PC-9 (cell line): ENCODE data around the gene NPSR1. TPM values are rescaled to one million over a fixed set of nuclear protein-coding genes. Genes with fewer than 3 reads are reported as not detected.

ENCODE experiments used
- BruUV-seq: library from RNA; stranded (reverse); fragments of 400-500 nt; replicated peaks from 2 replicates; lab custom pipeline; 2021; lab: Mats Ljungman, UMichigan
- CTCF ChIA-PET: fragments of 300-600 bp; sonication (Branson Sonifier 250); formaldehyde crosslinking; loops from one replicate; lab custom pipeline; 2022; ENCODE audit warnings: antibody characterized with exemption; lab: Charles Lee
- POLR2A ChIA-PET: fragments of 300-600 bp; sonication (Branson Sonifier 250); formaldehyde crosslinking; loops from one replicate; lab custom pipeline; 2022; ENCODE audit warnings: antibody characterized with exemption; ENCODE audit not compliant: unreplicated experiment; lab: Charles Lee
- DNase-seq, 2 experiments: peaks; one replicate each; pipeline versions ENCODE4 v3.0.0 to v3.0.0-alpha.2; 2015 to 2022; ENCODE audit warnings: mixed read lengths in 1 of 2
- H2AFZ ChIP-seq: fragments of 200-600 bp; sonication (generic); 2 replicates; pipeline ENCODE4 v1.8.1; 2017; ENCODE audit warnings: antibody characterized with exemption
- H3F3A ChIP-seq: fragments of 200-600 bp; sonication (generic); 2 replicates; pipeline ENCODE4 v1.8.1; 2017; ENCODE audit warnings: antibody characterized with exemption, mild to moderate bottlenecking, low read depth; ENCODE audit not compliant: insufficient read depth
- H3K27ac ChIP-seq: fragments of 200-600 bp; sonication (generic); 2 replicates; pipeline ENCODE4 v1.6.1; 2016; ENCODE audit warnings: mixed run types
- H3K27me3 ChIP-seq: fragments of 200-600 bp; sonication (generic); 2 replicates; pipeline ENCODE4 v1.6.1; 2016; ENCODE audit warnings: low read depth, mixed run types; ENCODE audit not compliant: insufficient read depth
- H3K36me3 ChIP-seq: fragments of 200-600 bp; sonication (generic); 2 replicates; pipeline ENCODE4 v1.6.1; 2016; ENCODE audit warnings: low read depth, mixed run types
- H3K4me1 ChIP-seq: fragments of 200-600 bp; sonication (generic); replicated peaks from 2 replicates; pipeline ENCODE4 v1.6.1; 2016; ENCODE audit warnings: mixed run types; ENCODE audit not compliant: insufficient read depth
- H3K4me2 ChIP-seq: fragments of 200-600 bp; sonication (generic); 2 replicates; pipeline ENCODE4 v1.6.1; 2017; ENCODE audit warnings: mixed run types
- H3K4me3 ChIP-seq: fragments of 200-600 bp; sonication (generic); 2 replicates; pipeline ENCODE4 v1.6.1; 2016; ENCODE audit warnings: mixed run types
- H3K79me2 ChIP-seq: fragments of 200-600 bp; sonication (generic); 2 replicates; pipeline ENCODE4 v1.6.1; 2017; ENCODE audit warnings: low read depth, mixed run types
- H3K9me2 ChIP-seq: fragments of 200-600 bp; sonication (generic); 2 replicates; pipeline ENCODE4 v1.8.1; 2017; ENCODE audit warnings: mild to moderate bottlenecking; ENCODE audit not compliant: insufficient read depth
- H3K9me3 ChIP-seq: fragments of 200-600 bp; sonication (generic); 2 replicates; pipeline ENCODE4 v1.8.1; 2016; ENCODE audit warnings: low read depth; ENCODE audit not compliant: insufficient read depth
- H4K20me1 ChIP-seq: fragments of 200-600 bp; sonication (generic); 2 replicates; pipeline ENCODE4 v1.8.1; 2017; ENCODE audit not compliant: insufficient read depth
- EZH2 ChIP-seq: fragments of 200-600 bp; sonication (generic); IDR thresholded peaks from 2 replicates; pipeline ENCODE4 v1.8.0; 2017; ENCODE audit warnings: antibody characterized with exemption, low read depth
- intact Hi-C: fragments of 100-400 bp; cut with micrococcal nuclease; formaldehyde crosslinking; loops from one replicate; pipeline ENCODE4 v1.10.0; 2022; ENCODE audit not compliant: unreplicated experiment
- total RNA-seq: library from RNA; stranded (reverse); gene quantifications from 2 replicates; pipeline ENCODE4 v1.2.3, GENCODE V29; 2021
- TF ChIP-seq, protein P1 (sequence below): fragments of 200-600 bp; sonication (generic); conservative IDR thresholded peaks from 2 replicates; pipeline ENCODE4 v1.6.1; 2017; ENCODE audit warnings: mixed run types, antibody characterized with exemption, mild to moderate bottlenecking, moderate library complexity

NPSR1 gene
- total RNA-seq, 1 experiment from 2014 or later: not detected

DNA sequence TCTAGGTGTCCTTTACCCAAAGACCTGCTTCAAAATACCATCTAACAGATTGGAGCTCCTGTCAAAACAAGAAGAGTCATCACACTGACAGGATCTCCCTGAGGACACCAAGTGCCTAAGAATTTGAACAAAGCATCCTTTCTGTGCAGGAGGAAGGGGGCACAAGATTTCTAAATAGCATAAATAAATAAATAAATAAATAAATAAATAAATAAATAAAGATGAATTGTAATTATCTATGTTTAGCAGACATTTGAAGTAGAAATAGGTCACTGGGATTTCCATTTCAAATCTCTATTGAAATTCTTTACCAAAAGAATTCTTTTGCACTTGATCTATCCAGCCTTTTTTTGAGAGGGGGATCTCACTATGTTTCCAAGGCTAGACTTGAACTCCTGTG lies 65.3 kb downstream of the NPSR1 start:
- DNase-seq: no peak

DNA sequence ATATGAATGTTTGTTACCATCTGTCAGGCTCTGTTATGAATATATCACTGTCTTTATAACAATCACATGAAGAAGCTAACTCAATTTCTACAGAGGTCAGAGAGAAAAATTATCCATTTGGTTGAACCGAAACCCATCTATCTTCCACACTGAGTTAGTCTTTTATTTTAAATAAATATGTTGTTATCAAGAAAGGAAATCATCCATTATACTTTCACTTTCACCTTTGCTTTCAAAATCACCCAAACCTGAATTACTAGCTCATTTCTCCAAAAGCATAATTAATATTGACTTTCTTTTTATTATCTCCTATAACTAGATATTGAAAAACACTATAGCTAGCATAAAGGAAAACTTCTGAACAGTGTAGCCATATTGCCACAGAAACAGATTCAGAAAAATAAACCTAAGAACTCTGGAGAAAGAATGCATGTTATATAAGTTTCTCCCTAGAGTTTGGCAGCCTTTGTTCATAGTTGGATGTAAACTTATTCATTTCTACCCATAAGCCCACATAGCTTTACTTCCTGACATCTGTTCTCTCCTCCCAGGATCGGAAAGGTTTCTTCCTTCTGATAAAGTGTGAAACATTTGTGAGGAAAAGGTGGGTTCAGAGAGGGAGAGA lies 66.0 kb downstream of the NPSR1 start:
- peak overlapping the region; percentile 50 for H3K4me2 ChIP-seq
- no peaks in the 10 kb centered on the region for H3K9me3 ChIP-seq
- no peaks in the 10 kb centered on the region for H3K27me3 ChIP-seq
- POLR2A ChIA-PET: no interaction called here
- no peaks in the 10 kb centered on the region for H4K20me1 ChIP-seq
- no TSS peak for BruUV-seq
- DNase-seq: no peak
- H2AFZ ChIP-seq: peak overlapping the region; percentile 58
- H3F3A ChIP-seq: no peaks in the 10 kb centered on the region
- no peaks in the 10 kb centered on the region for H3K79me2 ChIP-seq
- TF ChIP-seq EZH2: no peak
- TF ChIP-seq, protein P1, sequence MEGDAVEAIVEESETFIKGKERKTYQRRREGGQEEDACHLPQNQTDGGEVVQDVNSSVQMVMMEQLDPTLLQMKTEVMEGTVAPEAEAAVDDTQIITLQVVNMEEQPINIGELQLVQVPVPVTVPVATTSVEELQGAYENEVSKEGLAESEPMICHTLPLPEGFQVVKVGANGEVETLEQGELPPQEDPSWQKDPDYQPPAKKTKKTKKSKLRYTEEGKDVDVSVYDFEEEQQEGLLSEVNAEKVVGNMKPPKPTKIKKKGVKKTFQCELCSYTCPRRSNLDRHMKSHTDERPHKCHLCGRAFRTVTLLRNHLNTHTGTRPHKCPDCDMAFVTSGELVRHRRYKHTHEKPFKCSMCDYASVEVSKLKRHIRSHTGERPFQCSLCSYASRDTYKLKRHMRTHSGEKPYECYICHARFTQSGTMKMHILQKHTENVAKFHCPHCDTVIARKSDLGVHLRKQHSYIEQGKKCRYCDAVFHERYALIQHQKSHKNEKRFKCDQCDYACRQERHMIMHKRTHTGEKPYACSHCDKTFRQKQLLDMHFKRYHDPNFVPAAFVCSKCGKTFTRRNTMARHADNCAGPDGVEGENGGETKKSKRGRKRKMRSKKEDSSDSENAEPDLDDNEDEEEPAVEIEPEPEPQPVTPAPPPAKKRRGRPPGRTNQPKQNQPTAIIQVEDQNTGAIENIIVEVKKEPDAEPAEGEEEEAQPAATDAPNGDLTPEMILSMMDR: no peak
- H3K9me2 ChIP-seq: no peaks in the 10 kb centered on the region
- no peak overlapping the region for H3K4me3 ChIP-seq
- H3K4me1 ChIP-seq: 0 out of 2 replicates have a peak, but pooled peaks cover 8% of the 10 kb centered on the region
- intact Hi-C loops: no loop called here
- CTCF ChIA-PET: no interaction called here
- H3K36me3 ChIP-seq: no peaks in the 10 kb centered on the region
- H3K27ac ChIP-seq: no peak overlapping the region

More for the DNA sequence above, 65.3 kb downstream of the NPSR1 start:
- TF ChIP-seq, protein P1: no peak
- no peak for TF ChIP-seq EZH2
- Histone ChIP-seq H3K9me3 (no peaks in the 10 kb centered on the region), H3K36me3 (no peaks in the 10 kb centered on the region), H4K20me1 (no peaks in the 10 kb centered on the region), H3K27me3 (no peaks in the 10 kb centered on the region), H3K79me2 (no peaks in the 10 kb centered on the region), H3K4me3 (no peak overlapping the region), H2AFZ (no peak overlapping the region), H3F3A (no peaks in the 10 kb centered on the region), H3K27ac (no peak overlapping the region), H3K4me2 (no peak overlapping the region; the same call in 1 of the 2 replicates), H3K4me1 (0 out of 2 replicates have a peak, but pooled peaks cover 8% of the 10 kb centered on the region), H3K9me2 (no peaks in the 10 kb centered on the region)
- CTCF ChIA-PET: no interaction called here
- intact Hi-C loops: no loop called here
- BruUV-seq: no TSS peak
- POLR2A ChIA-PET: no interaction called here

DNA sequence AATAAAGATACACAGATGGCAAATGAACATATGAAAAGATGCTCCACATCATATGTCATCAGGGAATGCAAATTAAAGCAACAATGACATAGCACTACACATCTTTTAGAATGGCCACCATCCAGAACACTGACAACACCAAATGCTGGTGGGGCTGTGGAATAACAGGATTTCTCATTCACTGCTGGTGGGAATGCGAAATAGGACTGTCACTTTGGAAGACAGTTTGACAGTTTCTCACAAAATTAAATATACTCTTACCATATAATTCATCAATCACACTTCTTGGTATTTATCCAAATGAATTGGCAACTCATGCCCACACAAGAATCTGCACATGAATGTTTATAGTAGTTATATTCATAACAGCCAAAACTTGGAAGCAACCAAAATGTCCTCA lies 68.2 kb downstream of the NPSR1 start:
- TF ChIP-seq EZH2: no peak
- TF ChIP-seq, protein P1: no peak
- Histone ChIP-seq H3K4me1 (0 out of 2 replicates have a peak, but pooled peaks cover 8% of the 10 kb centered on the region), H3F3A (no peaks in the 10 kb centered on the region), H3K36me3 (no peaks in the 10 kb centered on the region), H3K27ac (no peak overlapping the region), H4K20me1 (no peaks in the 10 kb centered on the region), H3K9me2 (no peaks in the 10 kb centered on the region), H3K4me3 (no peak overlapping the region), H3K4me2 (no peak overlapping the region), H3K9me3 (no peaks in the 10 kb centered on the region), H2AFZ (peak overlapping the region; percentile 40; the same call in 1 of the 2 replicates), H3K27me3 (no peaks in the 10 kb centered on the region), H3K79me2 (no peaks in the 10 kb centered on the region)
- CTCF ChIA-PET: no interaction called here
- intact Hi-C loops: no loop called here
- POLR2A ChIA-PET: no interaction called here
- no peak for DNase-seq
- BruUV-seq: no TSS peak
